ENCODE measurements around the gene ASRGL1.
A peak's percentile ranks its signal among the peaks of the same experiment; 100 is the strongest.
"Not testable (repeated sequence)": the region's sequence is repeated elsewhere in the genome, so short reads cannot be mapped to it uniquely, and the experiment has no call there.

ASRGL1 gene

GRCh38 chr11:62324731-62325556, 12.3 kb upstream of the ASRGL1 start:
- Histone ChIP-seq H3K27me3 (ENCODE audit: insufficient read depth, low read length) (no peaks in the 10 kb centered on the region), H3K27ac (ENCODE audit: low read depth, low read length) (no peak overlapping the region), H3K4ac (ENCODE audit: low read depth, low read length) (no peak overlapping the region), H3K4me3 (ENCODE audit: low read depth, low read length) (no peak overlapping the region), H3K4me1 (ENCODE audit: control insufficient read depth in 1 of 2, insufficient read depth in 2 of 2, low read length in 2 of 2) (no peaks in the 10 kb centered on the region), H3K23ac (ENCODE audit: low read length) (no peak overlapping the region), H2BK120ac (ENCODE audit: insufficient read depth, low read length, poor library complexity) (no peak overlapping the region), H3K4me2 (ENCODE audit: low read length) (no peak overlapping the region), H3K9ac (ENCODE audit: low read length) (no peak overlapping the region), H4K12ac (ENCODE audit: low read depth, low read length) (no peak overlapping the region), H3K9me3 (ENCODE audit: insufficient read depth, low read depth, low read length) (no peaks in the 10 kb centered on the region), H2BK5ac (ENCODE audit: low read depth, low read length, poor library complexity) (no peak overlapping the region), H3K36me3 (ENCODE audit: control insufficient read depth in 1 of 2, insufficient read depth in 2 of 2, low read length in 2 of 2) (no peaks in the 10 kb centered on the region), H2BK12ac (ENCODE audit: low read length) (no peak overlapping the region), H3K14ac (ENCODE audit: low read length) (no peak overlapping the region), H3K79me1 (ENCODE audit: low read length) (no peaks in the 10 kb centered on the region), H2AK5ac (ENCODE audit: low read length) (no peak overlapping the region), H3K18ac (ENCODE audit: low read length) (no peak overlapping the region), H3K79me2 (ENCODE audit: control insufficient read depth, insufficient read depth, low read length, poor library complexity) (no peaks in the 10 kb centered on the region), H2AFZ (ENCODE audit: insufficient read depth, low read length, poor library complexity) (no peak overlapping the region), H4K8ac (ENCODE audit: low read depth, low read length) (no peak overlapping the region), H4K91ac (ENCODE audit: low read depth, low read length) (no peak overlapping the region)
- DNase-seq: peak; percentile 88 to 96
- no CpG with 5 or more reads among the region's 18 CpGs for WGBS (ENCODE audit: extremely low coverage, insufficient coverage, insufficient read length)

GRCh38 chr11:62325781-62326180, 11.5 kb upstream of the ASRGL1 start:
- H3K9ac ChIP-seq (ENCODE audit: low read length); H2AK5ac ChIP-seq (ENCODE audit: low read length); H3K27ac ChIP-seq (ENCODE audit: low read depth, low read length); H3K4ac ChIP-seq (ENCODE audit: low read depth, low read length); H2BK5ac ChIP-seq (ENCODE audit: low read depth, low read length, poor library complexity); H3K36me3 ChIP-seq (ENCODE audit: control insufficient read depth in 1 of 2, insufficient read depth in 2 of 2, low read length in 2 of 2); H3K18ac ChIP-seq (ENCODE audit: low read length); H3K4me3 ChIP-seq (ENCODE audit: low read depth, low read length); H4K8ac ChIP-seq (ENCODE audit: low read depth, low read length); H2BK120ac ChIP-seq (ENCODE audit: insufficient read depth, low read length, poor library complexity); H4K91ac ChIP-seq (ENCODE audit: low read depth, low read length); H3K79me2 ChIP-seq (ENCODE audit: control insufficient read depth, insufficient read depth, low read length, poor library complexity); H3K14ac ChIP-seq (ENCODE audit: low read length); H3K4me2 ChIP-seq (ENCODE audit: low read length); H3K4me1 ChIP-seq (ENCODE audit: control insufficient read depth in 1 of 2, insufficient read depth in 2 of 2, low read length in 2 of 2); DNase-seq; H3K79me1 ChIP-seq (ENCODE audit: low read length); H2BK12ac ChIP-seq (ENCODE audit: low read length); H4K12ac ChIP-seq (ENCODE audit: low read depth, low read length); H3K23ac ChIP-seq (ENCODE audit: low read length); H3K9me3 ChIP-seq (ENCODE audit: insufficient read depth, low read depth, low read length); H2AFZ ChIP-seq (ENCODE audit: insufficient read depth, low read length, poor library complexity); H3K27me3 ChIP-seq (ENCODE audit: insufficient read depth, low read length): not testable (repeated sequence)
- no CpG with 5 or more reads among the region's 5 CpGs for WGBS (ENCODE audit: extremely low coverage, insufficient coverage, insufficient read length)

GRCh38 chr11:62326719-62327118, 10.5 kb upstream of the ASRGL1 start:
- H3K4me1 ChIP-seq (ENCODE audit: control insufficient read depth in 1 of 2, insufficient read depth in 2 of 2, low read length in 2 of 2); H4K12ac ChIP-seq (ENCODE audit: low read depth, low read length): not testable (repeated sequence)
- no CpG with 5 or more reads among the region's 6 CpGs for WGBS (ENCODE audit: extremely low coverage, insufficient coverage, insufficient read length)

GRCh38 chr11:62327541-62327940, 9.7 kb upstream of the ASRGL1 start:
- not testable (repeated sequence) for H2BK12ac ChIP-seq (ENCODE audit: low read length); H3K27ac ChIP-seq (ENCODE audit: low read depth, low read length); H3K4me2 ChIP-seq (ENCODE audit: low read length); H3K4me1 ChIP-seq (ENCODE audit: control insufficient read depth in 1 of 2, insufficient read depth in 2 of 2, low read length in 2 of 2); H4K8ac ChIP-seq (ENCODE audit: low read depth, low read length); H3K9me3 ChIP-seq (ENCODE audit: insufficient read depth, low read depth, low read length); H3K4me3 ChIP-seq (ENCODE audit: low read depth, low read length); H3K27me3 ChIP-seq (ENCODE audit: insufficient read depth, low read length); H4K91ac ChIP-seq (ENCODE audit: low read depth, low read length); H2BK120ac ChIP-seq (ENCODE audit: insufficient read depth, low read length, poor library complexity); H3K18ac ChIP-seq (ENCODE audit: low read length); H3K36me3 ChIP-seq (ENCODE audit: control insufficient read depth in 1 of 2, insufficient read depth in 2 of 2, low read length in 2 of 2); H3K79me2 ChIP-seq (ENCODE audit: control insufficient read depth, insufficient read depth, low read length, poor library complexity); H3K9ac ChIP-seq (ENCODE audit: low read length); H3K14ac ChIP-seq (ENCODE audit: low read length); DNase-seq; H2AFZ ChIP-seq (ENCODE audit: insufficient read depth, low read length, poor library complexity); H3K79me1 ChIP-seq (ENCODE audit: low read length); H2BK5ac ChIP-seq (ENCODE audit: low read depth, low read length, poor library complexity); H3K23ac ChIP-seq (ENCODE audit: low read length); H2AK5ac ChIP-seq (ENCODE audit: low read length); H4K12ac ChIP-seq (ENCODE audit: low read depth, low read length); H3K4ac ChIP-seq (ENCODE audit: low read depth, low read length)
- no CpG with 5 or more reads among the region's 14 CpGs for WGBS (ENCODE audit: extremely low coverage, insufficient coverage, insufficient read length)

More at GRCh38 chr11:62326719-62327118, 10.5 kb upstream of the ASRGL1 start:
- H2BK12ac ChIP-seq (ENCODE audit: low read length); H3K18ac ChIP-seq (ENCODE audit: low read length); H4K8ac ChIP-seq (ENCODE audit: low read depth, low read length); H3K4ac ChIP-seq (ENCODE audit: low read depth, low read length); H3K36me3 ChIP-seq (ENCODE audit: control insufficient read depth in 1 of 2, insufficient read depth in 2 of 2, low read length in 2 of 2); H3K4me2 ChIP-seq (ENCODE audit: low read length); H3K23ac ChIP-seq (ENCODE audit: low read length); H3K9me3 ChIP-seq (ENCODE audit: insufficient read depth, low read depth, low read length); H2BK120ac ChIP-seq (ENCODE audit: insufficient read depth, low read length, poor library complexity); H4K91ac ChIP-seq (ENCODE audit: low read depth, low read length); H3K9ac ChIP-seq (ENCODE audit: low read length); H3K27ac ChIP-seq (ENCODE audit: low read depth, low read length); H2AFZ ChIP-seq (ENCODE audit: insufficient read depth, low read length, poor library complexity); H2BK5ac ChIP-seq (ENCODE audit: low read depth, low read length, poor library complexity); H3K14ac ChIP-seq (ENCODE audit: low read length); H2AK5ac ChIP-seq (ENCODE audit: low read length); H3K79me1 ChIP-seq (ENCODE audit: low read length); H3K27me3 ChIP-seq (ENCODE audit: insufficient read depth, low read length); H3K4me3 ChIP-seq (ENCODE audit: low read depth, low read length); H3K79me2 ChIP-seq (ENCODE audit: control insufficient read depth, insufficient read depth, low read length, poor library complexity); DNase-seq: not testable (repeated sequence)

Measured in trophoblast cell (in vitro differentiated cells and primary cell).